Stimulated activated CD8-positive, alpha-beta memory T cell treated with anti-CD3 and anti-CD28 coated beads, Interleukin-15, amount 100 ng/mL, for 4 hours (primary cell): ENCODE data around the gene TAS2R14.

ENCODE experiments used
- DNase-seq, 2 donors: peaks; one replicate each; pipeline ENCODE4 v3.0.0-alpha.2; 2020; ENCODE audit warnings: low read depth in 2 of 2

The TAS2R14 gene

DNA sequence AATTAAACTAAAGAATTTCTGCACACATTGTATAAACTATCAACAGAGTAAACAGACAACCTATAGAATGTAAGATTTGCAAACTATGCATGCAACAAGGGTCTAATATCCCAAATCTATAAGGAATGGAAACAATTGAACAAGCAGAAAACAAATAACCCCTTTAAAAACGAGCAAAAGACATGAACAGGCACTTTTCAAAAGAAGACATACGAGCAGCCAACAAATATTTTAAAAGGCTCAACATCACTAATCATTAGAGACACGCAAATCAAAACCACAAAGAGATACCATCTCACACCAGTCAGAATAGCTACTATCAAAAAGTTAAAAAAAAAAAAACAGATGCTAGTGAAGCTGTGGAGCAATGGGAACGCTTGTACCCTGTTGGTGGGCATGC, 34.4 kb downstream of the TAS2R14 start:
- DNase-seq, result no peak

DNA sequence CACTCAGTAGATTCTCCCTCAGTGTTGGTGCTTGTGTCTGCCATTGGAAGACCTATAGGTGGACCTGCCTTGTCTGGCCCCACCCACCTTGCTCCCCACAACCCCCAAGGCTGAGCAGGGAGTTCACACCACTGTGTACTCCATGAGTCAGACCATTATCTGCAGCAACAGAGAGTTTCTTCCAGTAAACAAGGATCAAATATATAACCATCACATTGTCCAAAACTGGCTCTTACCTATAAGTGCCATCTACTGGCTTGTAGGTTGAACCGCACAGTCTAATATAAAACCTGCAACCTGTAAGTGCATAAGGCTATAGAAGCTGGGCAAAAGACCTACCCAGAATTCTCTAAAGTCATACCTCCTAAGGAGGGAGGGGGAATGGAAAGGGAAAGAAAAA, 37.6 kb downstream of the TAS2R14 start:
- DNase-seq, result no peak

DNA sequence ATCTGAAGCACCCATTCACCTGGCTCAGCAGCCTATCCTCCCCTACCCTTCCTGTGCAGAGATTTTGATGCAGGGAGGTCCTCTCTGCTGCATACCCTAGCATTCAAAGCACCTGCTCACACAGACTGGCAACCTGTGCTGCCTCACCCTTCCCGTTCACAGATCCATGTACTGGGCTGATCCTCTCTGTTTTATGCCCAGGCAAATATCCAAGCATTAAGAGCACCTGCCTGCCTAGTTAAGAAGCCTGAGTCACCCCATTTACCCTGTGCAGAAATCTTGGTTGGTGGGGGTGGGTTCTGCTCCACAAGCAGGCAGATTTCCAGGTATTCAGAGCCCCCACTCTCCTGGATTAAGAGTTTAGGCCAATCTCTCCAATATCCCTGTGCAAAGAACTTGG, 38.1 kb downstream of the TAS2R14 start:
- no peak for DNase-seq

DNA sequence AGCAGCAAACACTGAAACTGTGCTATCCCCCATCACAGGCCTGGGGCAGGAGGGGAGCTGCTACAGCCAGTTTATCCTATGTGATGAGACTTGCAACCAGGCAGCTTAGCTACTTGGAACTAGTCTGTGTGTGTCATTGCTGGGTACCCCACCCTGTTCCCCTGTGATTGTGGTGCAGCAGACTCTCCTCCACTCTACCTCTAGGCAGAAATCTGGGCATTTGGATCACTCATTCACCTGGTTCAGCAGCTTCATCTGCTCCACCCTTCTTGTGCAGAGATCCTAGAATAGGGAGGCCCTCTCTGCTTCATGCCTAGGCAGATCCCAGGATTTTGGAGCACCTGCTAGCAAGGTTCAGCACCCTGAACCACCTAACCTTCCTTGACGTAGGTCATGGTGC, 38.5 kb downstream of the TAS2R14 start:
- DNase-seq, result no peak

DNA sequence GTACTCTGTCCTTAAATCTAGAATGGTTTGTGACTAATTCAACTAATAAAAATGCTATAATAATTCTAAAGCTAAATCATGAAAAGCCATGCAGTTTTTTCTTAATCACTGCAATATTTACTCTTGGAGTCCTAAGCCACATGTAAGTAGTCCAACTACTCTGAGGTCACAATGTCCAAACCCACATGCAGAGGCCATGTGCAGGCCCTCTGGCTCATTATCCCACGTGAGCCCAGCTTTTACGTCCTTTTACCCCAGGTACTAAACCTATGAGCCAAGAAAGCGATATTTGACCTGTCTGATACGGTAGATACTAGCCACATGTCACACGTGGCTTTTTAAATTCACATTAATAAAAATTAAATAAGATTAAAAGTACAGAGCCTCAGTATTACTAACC, 42.2 kb downstream of the TAS2R14 start:
- no peak for DNase-seq

DNA sequence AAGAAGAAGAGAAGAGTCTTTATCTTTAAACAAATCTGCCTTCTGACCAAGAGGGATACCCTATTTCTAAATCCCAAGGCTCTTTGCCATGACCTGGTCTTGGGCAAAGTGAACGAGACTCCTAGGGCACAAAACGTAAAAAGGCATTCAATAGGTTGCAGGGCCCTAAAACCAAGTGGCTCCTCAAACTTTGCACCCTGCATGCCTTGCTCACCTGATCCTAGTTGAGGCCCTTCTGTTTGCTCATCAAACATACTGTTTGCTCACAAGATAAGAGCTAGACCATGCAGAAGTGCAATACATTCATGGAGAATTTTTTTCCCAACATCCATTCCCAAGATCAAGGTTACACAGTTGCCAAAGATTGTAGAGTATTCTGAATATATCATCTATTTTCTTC, 47.1 kb downstream of the TAS2R14 start:
- no peak for DNase-seq

DNA sequence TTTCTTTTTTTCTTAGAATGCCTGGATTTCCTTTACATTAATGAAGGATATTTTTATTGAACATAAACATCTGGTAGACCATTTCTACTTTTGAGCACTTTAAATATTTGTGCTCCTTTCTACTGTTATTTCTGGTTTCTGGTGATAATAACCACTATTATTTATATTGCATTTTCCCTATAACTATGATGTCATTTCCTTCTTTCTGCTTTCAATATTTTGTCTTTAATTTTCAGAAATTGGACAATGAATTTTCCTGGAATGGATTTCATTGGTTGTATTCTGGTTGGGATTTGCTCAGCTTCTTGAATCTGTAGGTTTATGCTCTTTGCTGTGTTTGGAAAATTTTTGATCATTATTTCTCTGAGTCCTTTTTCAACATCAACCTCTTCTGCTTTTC, 49.8 kb downstream of the TAS2R14 start:
- no peak for DNase-seq
